Duodenal mucosa (tissue), 2 donors: ENCODE data around the gene REXO2.

ENCODE experiments used
- H3K27ac ChIP-seq: one replicate; pipeline ENCODE4 v1.7.0; 2013; ENCODE audit warnings: low read depth, low read length
- H3K27me3 ChIP-seq, 2 donors: one replicate each; pipeline ENCODE4 v1.7.0; 2013; ENCODE audit warnings: low read length in 2 of 2, control low read depth in 1 of 2; ENCODE audit not compliant: insufficient read depth in 2 of 2, control insufficient read depth in 1 of 2
- H3K36me3 ChIP-seq, 2 donors: one replicate each; pipeline ENCODE4 v1.7.0; 2013; ENCODE audit warnings: low read length in 2 of 2, control low read depth in 1 of 2; ENCODE audit not compliant: insufficient read depth in 2 of 2, control insufficient read depth in 1 of 2
- H3K4me1 ChIP-seq, 2 donors: one replicate each; pipeline ENCODE4 v1.7.0; 2013; ENCODE audit warnings: low read length in 2 of 2, control low read depth in 1 of 2; ENCODE audit not compliant: insufficient read depth in 2 of 2, control insufficient read depth in 1 of 2
- H3K4me3 ChIP-seq, 2 donors: one replicate each; pipeline ENCODE4 v1.7.0; 2013; ENCODE audit warnings: low read length in 2 of 2, low read depth in 1 of 2
- H3K9ac ChIP-seq, 2 donors: one replicate each; pipeline ENCODE4 v1.7.0; 2013; ENCODE audit warnings: low read length in 2 of 2, low read depth in 1 of 2
- H3K9me3 ChIP-seq, 2 donors: one replicate each; pipeline ENCODE4 v1.7.0; 2013; ENCODE audit warnings: low read length in 2 of 2, control low read depth in 1 of 2; ENCODE audit not compliant: control insufficient read depth in 1 of 2

Gene REXO2

GRCh38 chr11:114440121-114440860 is 1.0 kb downstream of the REXO2 start:
- peak overlapping the region; percentile 78 to 94 for H3K9ac ChIP-seq
- peaks cover 16 to 22% of the 10 kb centered on the region in 2 donors for H3K4me1 ChIP-seq
- peak overlapping the region; percentile 64 for H3K27ac ChIP-seq
- peak overlapping the region; percentile 91 to 99 for H3K4me3 ChIP-seq
- peaks cover 0 to 3% of the 10 kb centered on the region in 2 donors for H3K36me3 ChIP-seq
- H3K9me3 ChIP-seq = no peaks in the 10 kb centered on the region
- H3K27me3 ChIP-seq = no peaks in the 10 kb centered on the region

GRCh38 chr11:114440971-114441763 is 1.9 kb downstream of the REXO2 start:
- Histone ChIP-seq H3K9ac (no peak overlapping the region), H3K4me3 (no peak overlapping the region), H3K36me3 (peaks cover 3 to 5% of the 10 kb centered on the region in 2 donors), H3K4me1 (peaks cover 16 to 22% of the 10 kb centered on the region in 2 donors), H3K27ac (no peak overlapping the region), H3K9me3 (no peaks in the 10 kb centered on the region), H3K27me3 (no peaks in the 10 kb centered on the region)

- Histone ChIP-seq H3K9me3 (no peaks in the 10 kb centered on the region), H3K9ac (no peak overlapping the region), H3K4me1 (peaks cover 16 to 22% of the 10 kb centered on the region in 2 donors), H3K36me3 (peaks cover 3 to 10% of the 10 kb centered on the region in 2 donors), H3K27me3 (no peaks in the 10 kb centered on the region), H3K27ac (no peak overlapping the region), H3K4me3 (no peak overlapping the region)
These were observed 2.7 kb downstream of the REXO2 start for GRCh38 chr11:114441921-114442320.

- Histone ChIP-seq H3K27ac (no peak overlapping the region), H3K4me3 (no peak overlapping the region), H3K9me3 (no peaks in the 10 kb centered on the region), H3K27me3 (no peaks in the 10 kb centered on the region), H3K36me3 (peaks cover 3 to 10% of the 10 kb centered on the region in 2 donors), H3K9ac (no peak overlapping the region), H3K4me1 (peaks cover 16 to 22% of the 10 kb centered on the region in 2 donors)
These were observed 3.3 kb downstream of the REXO2 start for GRCh38 chr11:114442536-114442935.

- H3K4me3 ChIP-seq = no peak overlapping the region
- H3K27me3 ChIP-seq = no peaks in the 10 kb centered on the region
- H3K4me1 ChIP-seq = peaks cover 0 to 11% of the 10 kb centered on the region in 2 donors
- no peak overlapping the region for H3K27ac ChIP-seq
- no peak overlapping the region for H3K9ac ChIP-seq
- peaks cover 18 to 24% of the 10 kb centered on the region in 2 donors for H3K36me3 ChIP-seq
- H3K9me3 ChIP-seq = no peaks in the 10 kb centered on the region
These were observed 8.2 kb downstream of the REXO2 start for GRCh38 chr11:114447444-114447843.

- no peaks in the 10 kb centered on the region for H3K27me3 ChIP-seq
- H3K36me3 ChIP-seq = peaks cover 18 to 24% of the 10 kb centered on the region in 2 donors
- H3K9ac ChIP-seq = no peak overlapping the region
- no peak overlapping the region for H3K4me3 ChIP-seq
- H3K9me3 ChIP-seq = no peaks in the 10 kb centered on the region
- peaks cover 0 to 11% of the 10 kb centered on the region in 2 donors for H3K4me1 ChIP-seq
- no peak overlapping the region for H3K27ac ChIP-seq
These were observed 8.6 kb downstream of the REXO2 start for GRCh38 chr11:114447892-114448291.

- H3K36me3 ChIP-seq = peaks cover 24% of the 10 kb centered on the region in 2 donors
- no peaks in the 10 kb centered on the region for H3K27me3 ChIP-seq
- no peak overlapping the region for H3K4me3 ChIP-seq
- H3K9ac ChIP-seq = no peak overlapping the region
- peaks cover 0 to 11% of the 10 kb centered on the region in 2 donors for H3K4me1 ChIP-seq
- H3K9me3 ChIP-seq = no peaks in the 10 kb centered on the region
- no peak overlapping the region for H3K27ac ChIP-seq
These were observed 9.6 kb downstream of the REXO2 start for GRCh38 chr11:114448749-114449482.

- H3K36me3 ChIP-seq = peaks cover 21 to 24% of the 10 kb centered on the region in 2 donors
- H3K9me3 ChIP-seq = no peaks in the 10 kb centered on the region
- peaks cover 0 to 11% of the 10 kb centered on the region in 2 donors for H3K4me1 ChIP-seq
- H3K4me3 ChIP-seq = no peak overlapping the region
- H3K27me3 ChIP-seq = no peaks in the 10 kb centered on the region
- no peak overlapping the region for H3K9ac ChIP-seq
- no peak overlapping the region for H3K27ac ChIP-seq
These were observed 10.6 kb downstream of the REXO2 start for GRCh38 chr11:114449845-114450244.

GRCh38 chr11:114452399-114452798 is 13.1 kb downstream of the REXO2 start:
- Histone ChIP-seq H3K27me3 (no peaks in the 10 kb centered on the region), H3K27ac (no peak overlapping the region), H3K36me3 (peaks cover 14 to 21% of the 10 kb centered on the region in 2 donors), H3K4me1 (peaks cover 0 to 11% of the 10 kb centered on the region in 2 donors), H3K9ac (no peak overlapping the region), H3K4me3 (no peak overlapping the region), H3K9me3 (no peaks in the 10 kb centered on the region)
